Esophagus muscularis mucosa (tissue), 4 donors: Measurements from ENCODE around the gene RBM28. TPM values are rescaled to one million over a fixed set of nuclear protein-coding genes. Genes with fewer than 3 reads are reported as not detected.

Source experiments
- DNase-seq: peaks from one replicate; pipeline ENCODE4 v3.0.0-alpha.2; 2017; ENCODE audit errors: extremely low spot score
- H3K27ac ChIP-seq, 4 donors: fragments of 200-600 bp; sonication (generic); replicated peaks in 1 of 4; 1 replicate in 3 of 4; 2 replicates in 1 of 4; pipeline ENCODE4 v1.5.1; 2016 to 2019; ENCODE audit warnings: mild to moderate bottlenecking in 1 of 4
- H3K27me3 ChIP-seq, 4 donors: fragments of 200-600 bp; sonication (generic); one replicate each; pipeline versions ENCODE4 v1.5.1 to v1.6.0; 2016 to 2019
- H3K36me3 ChIP-seq, 4 donors: fragments of 200-600 bp; sonication (generic); one replicate each; pipeline ENCODE4 v1.5.1; 2016 to 2019
- H3K4me1 ChIP-seq, 4 donors: fragments of 200-600 bp; sonication (generic); one replicate each; pipeline ENCODE4 v1.5.1; 2016 to 2019
- H3K4me3 ChIP-seq, 4 donors: fragments of 200-600 bp; sonication (generic); 1 replicate in 2 of 4; 2 replicates in 2 of 4; pipeline ENCODE4 v1.5.1; 2016 to 2019; ENCODE audit warnings: mild to moderate bottlenecking in 4 of 4, moderate library complexity in 1 of 4
- H3K9me3 ChIP-seq, 4 donors: fragments of 200-600 bp; sonication (generic); 1 replicate in 3 of 4; 2 replicates in 1 of 4; pipeline ENCODE4 v1.5.1; 2016 to 2019
- EP300 ChIP-seq: sonication (generic); formaldehyde crosslinking; IDR thresholded peaks from one replicate; pipeline ENCODE4 v1.6.1; 2017; ENCODE audit warnings: antibody characterized with exemption
- POLR2A ChIP-seq: fragments of 450-650 bp; IDR thresholded peaks from one replicate; pipeline ENCODE4 v1.6.1; 2017; ENCODE audit warnings: antibody characterized with exemption, moderate library complexity, mild to moderate bottlenecking, low read depth
- POLR2AphosphoS5 ChIP-seq, 2 donors: sonication (generic); formaldehyde crosslinking; IDR thresholded peaks; one replicate each; pipeline ENCODE4 v1.6.1; 2017; ENCODE audit warnings: antibody characterized with exemption in 2 of 2
- WGBS: methylation state at CpG from one replicate; pipeline ENCODE4 v1.1.5; 2018; 5-methylcytosine and 5-hydroxymethylcytosine counted together
- intact Hi-C: fragments of 100-400 bp; cut with DNase I; formaldehyde crosslinking; loops from one replicate; pipeline ENCODE4 v1.15.1; 2023
- total RNA-seq, 4 donors: library from RNA; depleted of rRNA; stranded (reverse); fragments of >200 nt; gene quantifications; one replicate each; pipeline versions ENCODE4 v1.1.0 to v1.2.1, GENCODE V29; 2016
- TF ChIP-seq, protein P1 (sequence below), 3 experiments: fragments of 200-600 bp in 2 of 3; fragments of 450-650 bp in 1 of 3; sonication (generic) in 2 of 3; IDR thresholded peaks; one replicate each; pipeline ENCODE4 v1.5.1; 2017 to 2019; ENCODE audit warnings: antibody characterized with exemption in 3 of 3, mild to moderate bottlenecking in 2 of 3, moderate library complexity in 1 of 3

RBM28 gene
- total RNA-seq, 4 donors from 2014 or later = 13.3 to 16.6 (median 15.0) TPM

DNA sequence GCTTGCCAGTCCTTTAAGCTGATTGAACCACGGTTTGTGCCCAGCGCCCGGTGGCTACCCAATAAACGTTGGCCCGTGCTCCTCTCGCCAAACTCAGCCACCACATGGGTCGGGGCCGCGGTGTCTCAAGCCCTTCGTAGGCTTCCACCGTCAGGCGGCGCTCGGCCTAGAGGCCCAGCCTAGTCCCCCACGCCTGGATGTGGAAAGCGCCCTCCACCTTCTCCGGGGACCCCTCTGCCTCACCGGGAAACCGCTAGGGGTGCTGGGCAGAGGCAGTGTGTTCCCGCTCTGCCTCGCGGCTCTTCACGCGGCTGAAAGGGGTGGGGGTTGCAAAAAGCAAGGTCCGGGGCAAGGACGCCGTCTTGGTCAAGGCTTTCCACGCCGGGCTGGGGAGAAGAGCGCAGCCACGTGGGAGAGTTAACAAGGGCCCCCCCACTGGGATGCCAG, 72.9 kb downstream of the RBM28 start:
- Histone ChIP-seq H3K27me3 (peaks cover 0 to 31% (median 7%) of the 10 kb centered on the region in 4 donors), H3K36me3 (no peaks in the 10 kb centered on the region), H3K4me3 (peak overlapping the region in 2 of 4 donors; percentile 30 to 49), H3K27ac (no peak overlapping the region), H3K9me3 (no peaks in the 10 kb centered on the region), H3K4me1 (peaks cover 23 to 35% (median 34%) of the 10 kb centered on the region in 4 donors)
- no peak for DNase-seq
- WGBS = 45% methylated on average over 18 of the region's 31 CpGs
- TF ChIP-seq EP300 = no peak
- TF ChIP-seq POLR2A = no peak
- TF ChIP-seq POLR2AphosphoS5 (IDR thresholded peaks at IDR 0.05) = no peak
- TF ChIP-seq, protein P1, sequence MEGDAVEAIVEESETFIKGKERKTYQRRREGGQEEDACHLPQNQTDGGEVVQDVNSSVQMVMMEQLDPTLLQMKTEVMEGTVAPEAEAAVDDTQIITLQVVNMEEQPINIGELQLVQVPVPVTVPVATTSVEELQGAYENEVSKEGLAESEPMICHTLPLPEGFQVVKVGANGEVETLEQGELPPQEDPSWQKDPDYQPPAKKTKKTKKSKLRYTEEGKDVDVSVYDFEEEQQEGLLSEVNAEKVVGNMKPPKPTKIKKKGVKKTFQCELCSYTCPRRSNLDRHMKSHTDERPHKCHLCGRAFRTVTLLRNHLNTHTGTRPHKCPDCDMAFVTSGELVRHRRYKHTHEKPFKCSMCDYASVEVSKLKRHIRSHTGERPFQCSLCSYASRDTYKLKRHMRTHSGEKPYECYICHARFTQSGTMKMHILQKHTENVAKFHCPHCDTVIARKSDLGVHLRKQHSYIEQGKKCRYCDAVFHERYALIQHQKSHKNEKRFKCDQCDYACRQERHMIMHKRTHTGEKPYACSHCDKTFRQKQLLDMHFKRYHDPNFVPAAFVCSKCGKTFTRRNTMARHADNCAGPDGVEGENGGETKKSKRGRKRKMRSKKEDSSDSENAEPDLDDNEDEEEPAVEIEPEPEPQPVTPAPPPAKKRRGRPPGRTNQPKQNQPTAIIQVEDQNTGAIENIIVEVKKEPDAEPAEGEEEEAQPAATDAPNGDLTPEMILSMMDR (IDR thresholded peaks at IDR 0.05) = no peak
- intact Hi-C loops = no loop called here

DNA sequence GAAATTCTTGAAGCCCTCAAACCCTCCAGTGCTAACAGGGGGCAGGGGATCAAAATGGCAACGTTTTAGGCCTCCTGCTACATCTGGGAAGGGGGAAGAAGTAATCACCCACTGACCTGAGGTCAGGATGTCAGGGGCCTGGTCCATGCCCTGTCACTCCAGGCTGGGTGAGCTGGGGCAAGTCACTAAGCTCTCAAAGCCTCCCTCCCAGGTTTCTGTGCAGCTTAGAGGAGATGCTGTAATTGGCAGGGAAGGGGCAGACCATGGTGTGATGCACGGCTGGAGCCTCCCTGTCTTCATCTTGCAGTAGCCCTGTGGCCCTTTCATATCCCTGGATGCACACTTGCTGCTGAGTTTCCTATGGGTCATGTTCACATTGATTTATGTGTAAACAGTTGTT, 75.5 kb downstream of the RBM28 start:
- Histone ChIP-seq H3K27ac (no peak overlapping the region), H3K9me3 (no peaks in the 10 kb centered on the region), H3K4me1 (peaks cover 23 to 35% (median 34%) of the 10 kb centered on the region in 4 donors), H3K36me3 (no peaks in the 10 kb centered on the region), H3K27me3 (peaks cover 0 to 31% (median 7%) of the 10 kb centered on the region in 4 donors), H3K4me3 (no peak overlapping the region)
- 58% methylated on average over 2 of the region's 2 CpGs for WGBS
- no peak for DNase-seq
- TF ChIP-seq EP300 (no peak), POLR2AphosphoS5 (IDR thresholded peaks at IDR 0.05) (no peak), POLR2A (no peak)
- TF ChIP-seq, protein P1 (IDR thresholded peaks at IDR 0.05) = no peak
- intact Hi-C loops = no loop called here

DNA sequence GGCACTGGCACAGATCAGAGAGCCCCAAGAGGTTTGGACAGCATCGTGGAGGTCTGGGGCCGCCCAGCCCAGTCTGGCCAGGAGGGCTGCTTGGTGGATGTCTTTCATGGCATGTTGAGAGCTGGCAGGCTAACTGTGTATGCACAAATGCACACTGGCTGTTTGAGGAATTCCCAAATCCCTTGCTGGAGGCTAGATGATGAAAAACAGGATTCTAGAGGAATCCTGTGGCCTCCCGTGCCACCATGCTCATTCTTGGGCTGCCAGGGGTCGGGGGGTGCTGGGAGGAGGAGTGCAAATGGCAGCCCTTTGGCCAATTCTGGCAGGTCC, 76.1 kb downstream of the RBM28 start:
- H3K4me3 ChIP-seq = peak overlapping the region in 3 of 4 donors; percentile 14 to 39 (median 30)
- intact Hi-C loops = no loop called here
- no peaks in the 10 kb centered on the region for H3K9me3 ChIP-seq
- no peak for DNase-seq
- TF ChIP-seq, protein P1 (IDR thresholded peaks at IDR 0.05) = no peak
- no peak for TF ChIP-seq EP300
- peak overlapping the region in 3 of 4 donors; percentile 49 to 57 (median 56) for H3K27ac ChIP-seq
- no peaks in the 10 kb centered on the region for H3K36me3 ChIP-seq
- peaks cover 0 to 31% (median 7%) of the 10 kb centered on the region in 4 donors for H3K27me3 ChIP-seq
- peaks cover 23 to 35% (median 34%) of the 10 kb centered on the region in 4 donors for H3K4me1 ChIP-seq
- 59% methylated on average over 4 of the region's 4 CpGs for WGBS

DNA sequence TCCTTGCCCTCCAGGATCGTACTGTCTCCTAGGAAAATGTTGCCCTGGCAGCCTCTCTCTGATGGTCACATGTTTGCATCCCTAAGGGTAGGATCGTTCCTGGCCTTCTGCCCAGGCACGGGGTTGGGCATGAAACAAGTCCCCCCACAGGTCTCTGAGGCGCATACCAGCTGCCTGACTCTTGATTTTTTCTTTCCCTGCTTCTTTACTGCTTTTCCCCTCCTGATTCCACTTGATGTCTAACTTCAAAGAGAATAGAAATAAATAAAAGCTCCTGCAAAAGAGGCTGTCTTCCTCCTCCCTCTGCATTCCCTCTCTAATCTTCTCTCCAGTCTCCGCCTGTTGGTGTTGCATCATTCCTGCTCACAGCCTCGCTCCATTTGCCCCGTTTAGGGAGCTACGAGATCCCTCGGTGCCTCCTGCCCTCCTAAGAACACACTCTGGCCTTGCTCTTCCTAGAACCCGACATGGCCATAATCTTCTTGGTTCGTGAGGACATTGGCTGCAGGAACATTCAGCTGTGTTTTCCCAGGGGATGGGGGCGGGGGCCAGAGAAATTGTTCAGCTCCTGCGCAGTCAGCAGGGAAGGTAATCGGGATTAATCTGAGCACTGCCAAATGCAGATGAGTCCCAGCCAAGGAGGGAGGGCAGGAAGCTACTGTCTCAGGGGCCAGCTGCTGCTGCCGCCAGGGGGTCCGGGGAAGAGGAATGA, 76.7 kb downstream of the RBM28 start:
- TF ChIP-seq POLR2A = no peak
- TF ChIP-seq, protein P1 (IDR thresholded peaks at IDR 0.05) = no peak
- no peak for TF ChIP-seq EP300
- peak in 1 of 2 donors; percentile 44 for TF ChIP-seq POLR2AphosphoS5 (IDR thresholded peaks at IDR 0.05)
- no peaks in the 10 kb centered on the region for H3K9me3 ChIP-seq
- intact Hi-C loops = no loop called here
- H3K36me3 ChIP-seq = no peaks in the 10 kb centered on the region
- peak overlapping the region in 3 of 4 donors; percentile 49 to 57 (median 56) for H3K27ac ChIP-seq
- no peak for DNase-seq
- peaks cover 0 to 27% (median 7%) of the 10 kb centered on the region in 4 donors for H3K27me3 ChIP-seq
- WGBS = 20% methylated on average over 16 of the region's 16 CpGs
- peaks cover 23 to 32% (median 31%) of the 10 kb centered on the region in 4 donors for H3K4me1 ChIP-seq
- peak overlapping the region; percentile 14 to 39 (median 24) for H3K4me3 ChIP-seq
